EL (cell line): Measurements from ENCODE around the gene CFAP61.
"Not testable (repeated sequence)": the region's sequence is repeated elsewhere in the genome, so short reads cannot be mapped to it uniquely, and the experiment has no call there.

ENCODE experiments used
- DNase-seq: peaks from one replicate; pipeline ENCODE4 v3.0.0-alpha.2; 2016

The CFAP61 gene

GRCh38 chr20:20092827-20093226, 40.5 kb downstream of the CFAP61 start:
- DNase-seq = no peak

- no peak for DNase-seq
These were observed 42.1 kb downstream of the CFAP61 start for GRCh38 chr20:20094410-20094809.

- DNase-seq = no peak
These were observed 43.0 kb downstream of the CFAP61 start for GRCh38 chr20:20095114-20095872.

GRCh38 chr20:20096421-20096820, 44.1 kb downstream of the CFAP61 start:
- no peak for DNase-seq

- no peak for DNase-seq
These were observed 48.5 kb downstream of the CFAP61 start for GRCh38 chr20:20100881-20101280.

GRCh38 chr20:20102163-20102562, 49.8 kb downstream of the CFAP61 start:
- no peak for DNase-seq

GRCh38 chr20:20102716-20103258, 50.5 kb downstream of the CFAP61 start:
- no peak for DNase-seq

- DNase-seq = no peak
These were observed 51.2 kb downstream of the CFAP61 start for GRCh38 chr20:20103486-20103885.

- not testable (repeated sequence) for DNase-seq
These were observed 70.9 kb downstream of the CFAP61 start for GRCh38 chr20:20123187-20123586.

GRCh38 chr20:20130399-20130798, 78.1 kb downstream of the CFAP61 start:
- DNase-seq = peak; percentile 11

GRCh38 chr20:20134941-20135575, 82.7 kb downstream of the CFAP61 start:
- no peak for DNase-seq

- no peak for DNase-seq
These were observed 84.0 kb downstream of the CFAP61 start for GRCh38 chr20:20136313-20136712.

- no peak for DNase-seq
These were observed 85.5 kb downstream of the CFAP61 start for GRCh38 chr20:20137851-20138250.

GRCh38 chr20:20138301-20139064, 86.2 kb downstream of the CFAP61 start:
- no peak for DNase-seq

GRCh38 chr20:20139403-20139802, 87.1 kb downstream of the CFAP61 start:
- DNase-seq = no peak

- no peak for DNase-seq
These were observed 90.8 kb downstream of the CFAP61 start for GRCh38 chr20:20143165-20143564.

GRCh38 chr20:20143646-20144045, 91.3 kb downstream of the CFAP61 start:
- DNase-seq = no peak

GRCh38 chr20:20148779-20149178, 96.4 kb downstream of the CFAP61 start:
- DNase-seq = no peak

GRCh38 chr20:20150241-20150640, 97.9 kb downstream of the CFAP61 start:
- no peak for DNase-seq

GRCh38 chr20:20160520-20160919, 108.2 kb downstream of the CFAP61 start:
- DNase-seq = no peak

GRCh38 chr20:20161611-20162010, 109.3 kb downstream of the CFAP61 start:
- no peak for DNase-seq

GRCh38 chr20:20167698-20168097, 115.4 kb downstream of the CFAP61 start:
- DNase-seq = no peak

GRCh38 chr20:20173254-20173653, 120.9 kb downstream of the CFAP61 start:
- no peak for DNase-seq
